Hepatocyte (in vitro differentiated cells): ENCODE measurements around the gene TCEA3. TPM values are rescaled to one million over a fixed set of nuclear protein-coding genes. Genes with fewer than 3 reads are reported as not detected.

Experiments
- DNase-seq: peaks from one replicate; pipeline ENCODE4 v3.0.0-alpha.2; 2016; ENCODE audit warnings: low spot score
- H2AFZ ChIP-seq: fragments of 200-600 bp; sonication (generic); 2 replicates; pipeline ENCODE4 v1.6.0; 2016; ENCODE audit warnings: antibody characterized with exemption, mild to moderate bottlenecking
- H3K27ac ChIP-seq: fragments of 200-600 bp; sonication (generic); 2 replicates; pipeline ENCODE4 v1.5.1; 2016; ENCODE audit warnings: mild to moderate bottlenecking
- H3K27me3 ChIP-seq: fragments of 200-600 bp; sonication (generic); 2 replicates; pipeline ENCODE4 v1.6.1; 2016
- H3K36me3 ChIP-seq: fragments of 200-600 bp; sonication (generic); replicated peaks from 2 replicates; pipeline ENCODE4 v1.5.1; 2016; ENCODE audit warnings: low read depth; ENCODE audit not compliant: insufficient read depth
- H3K4me1 ChIP-seq: fragments of 200-600 bp; sonication (generic); 2 replicates; pipeline ENCODE4 v1.5.1; 2016; ENCODE audit warnings: mild to moderate bottlenecking, moderate library complexity; ENCODE audit not compliant: insufficient read depth
- H3K4me2 ChIP-seq: fragments of 200-600 bp; sonication (generic); 2 replicates; pipeline ENCODE4 v1.6.0; 2016
- H3K4me3 ChIP-seq: fragments of 200-600 bp; sonication (generic); 2 replicates; pipeline ENCODE4 v1.5.1; 2016; ENCODE audit warnings: mild to moderate bottlenecking
- H3K79me2 ChIP-seq: fragments of 200-600 bp; sonication (generic); 2 replicates; pipeline ENCODE4 v1.6.0; 2017; ENCODE audit warnings: mild to moderate bottlenecking
- H3K9me2 ChIP-seq: fragments of 200-600 bp; sonication (generic); replicated peaks from 2 replicates; pipeline ENCODE4 v1.6.0; 2017; ENCODE audit warnings: mild to moderate bottlenecking; ENCODE audit not compliant: insufficient read depth
- H3K9me3 ChIP-seq: fragments of 200-600 bp; sonication (generic); 2 replicates; pipeline ENCODE4 v1.5.1; 2016; ENCODE audit warnings: low read depth, mild to moderate bottlenecking
- H4K20me1 ChIP-seq: fragments of 200-600 bp; sonication (generic); 2 replicates; pipeline ENCODE4 v1.6.0; 2016; ENCODE audit warnings: mild to moderate bottlenecking; ENCODE audit not compliant: insufficient read depth, poor library complexity, severe bottlenecking
- CTCF ChIP-seq: fragments of 200-600 bp; sonication (generic); IDR thresholded peaks from 2 replicates; pipeline ENCODE4 v1.5.1; 2016; ENCODE audit warnings: antibody characterized with exemption, mild to moderate bottlenecking; ENCODE audit not compliant: poor library complexity
- EZH2 ChIP-seq: fragments of 200-600 bp; sonication (generic); IDR thresholded peaks from 2 replicates; pipeline ENCODE4 v1.6.1; 2016; ENCODE audit warnings: antibody characterized with exemption, mild to moderate bottlenecking, borderline replicate concordance
- EZH2phosphoT487 ChIP-seq: fragments of 200-600 bp; sonication (generic); IDR thresholded peaks from one replicate; pipeline ENCODE4 v1.6.1; 2018; ENCODE audit warnings: antibody characterized with exemption, mild to moderate bottlenecking, low read depth, moderate library complexity; ENCODE audit not compliant: unreplicated experiment, severe bottlenecking
- WGBS: methylation state at CpG from one replicate; pipeline ENCODE4 v1.1.6; 2016; ENCODE audit warnings: low lambda C conversion rate; ENCODE audit errors: missing lambda C conversion rate; 5-methylcytosine and 5-hydroxymethylcytosine counted together
- polyA plus RNA-seq: library from polyadenylated mRNA; unstranded; fragments of >200 nt; fragmentation: Nextera tagmentation; extraction: Ambion mirVana; gene quantifications from 2 replicates; pipeline ENCODE4 v1.2.1, GENCODE V29; 2016
- total RNA-seq: library from RNA; depleted of rRNA; stranded (reverse); fragments of >200 nt; gene quantifications from 2 replicates; pipeline ENCODE4 v1.2.3, GENCODE V29; 2014

The TCEA3 gene
- total and polyA plus RNA-seq, 2 experiments from 2014 or later: 30.2 to 31.2 TPM

- DNase-seq: no peak
- Histone ChIP-seq H3K27ac (no peak overlapping the region), H3K27me3 (no peaks in the 10 kb centered on the region), H3K4me2 (peak overlapping the region; percentile 88), H3K4me3 (no peak overlapping the region), H4K20me1 (peaks cover 81% of the 10 kb centered on the region), H3K9me3 (no peaks in the 10 kb centered on the region), H3K79me2 (peaks cover 90% of the 10 kb centered on the region), H3K9me2 (no peaks in the 10 kb centered on the region), H3K4me1 (peaks cover 33% of the 10 kb centered on the region), H2AFZ (no peak overlapping the region), H3K36me3 (no peaks in the 10 kb centered on the region)
- 85% methylated on average over 4 of the region's 4 CpGs for WGBS
- no peak for TF ChIP-seq EZH2
- TF ChIP-seq EZH2phosphoT487: no peak
- no peak for TF ChIP-seq CTCF
Observed at GRCh38 chr1:23339632-23340031, 84.9 kb downstream of the TCEA3 start.

- peaks cover 78% of the 10 kb centered on the region for H4K20me1 ChIP-seq
- H3K27me3 ChIP-seq: no peaks in the 10 kb centered on the region
- no peak overlapping the region for H3K4me2 ChIP-seq
- no peaks in the 10 kb centered on the region for H3K9me2 ChIP-seq
- TF ChIP-seq CTCF (no peak), EZH2phosphoT487 (no peak), EZH2 (no peak)
- 84% methylated on average over 2 of the region's 2 CpGs for WGBS
- H3K36me3 ChIP-seq: no peaks in the 10 kb centered on the region
- peaks cover 97% of the 10 kb centered on the region for H3K79me2 ChIP-seq
- peaks cover 33% of the 10 kb centered on the region for H3K4me1 ChIP-seq
- H3K27ac ChIP-seq: no peak overlapping the region
- H3K4me3 ChIP-seq: no peak overlapping the region
- H2AFZ ChIP-seq: no peak overlapping the region
- no peaks in the 10 kb centered on the region for H3K9me3 ChIP-seq
- DNase-seq: no peak
Observed at GRCh38 chr1:23337869-23338268, 86.7 kb downstream of the TCEA3 start.

- H2AFZ ChIP-seq: no peak overlapping the region
- H3K79me2 ChIP-seq: peaks cover 95% of the 10 kb centered on the region
- no peak overlapping the region for H3K4me3 ChIP-seq
- H3K9me2 ChIP-seq: no peaks in the 10 kb centered on the region
- no peaks in the 10 kb centered on the region for H3K9me3 ChIP-seq
- H3K4me1 ChIP-seq: no peaks in the 10 kb centered on the region
- peaks cover 47% of the 10 kb centered on the region for H4K20me1 ChIP-seq
- H3K27me3 ChIP-seq: no peaks in the 10 kb centered on the region
- WGBS: 96% methylated on average over 8 of the region's 8 CpGs
- TF ChIP-seq EZH2: no peak
- TF ChIP-seq EZH2phosphoT487: no peak
- TF ChIP-seq CTCF: no peak
- H3K36me3 ChIP-seq: no peaks in the 10 kb centered on the region
- DNase-seq: no peak
- no peak overlapping the region for H3K27ac ChIP-seq
- no peak overlapping the region for H3K4me2 ChIP-seq
Observed at GRCh38 chr1:23331713-23332112, 92.8 kb downstream of the TCEA3 start.

Other genes with a start within 250 kb of the TCEA3 start
- 0.07 and 0.40 TPM in 2 replicates for gene HTR1D, start 207.2 kb downstream of the TCEA3 start, total RNA-seq
- 0.19 TPM in 1 of 2 replicates, not detected in the other for gene HTR1D, start 207.2 kb downstream of the TCEA3 start, polyA plus RNA-seq
- gene HNRNPR, start 80.5 kb downstream of the TCEA3 start, total RNA-seq: 104 and 106 TPM in 2 replicates
- 105 and 112 TPM in 2 replicates for gene HNRNPR, start 80.5 kb downstream of the TCEA3 start, polyA plus RNA-seq
- 15.5 and 17.1 TPM in 2 replicates for gene ZNF436, start 54.9 kb downstream of the TCEA3 start, total RNA-seq
- 4.4 and 7.5 TPM in 2 replicates for gene ZNF436, start 54.9 kb downstream of the TCEA3 start, polyA plus RNA-seq
- 34.2 and 45.1 TPM in 2 replicates for gene ASAP3, start 59.4 kb upstream of the TCEA3 start, total RNA-seq
- gene ASAP3, start 59.4 kb upstream of the TCEA3 start, polyA plus RNA-seq: 28.8 and 35.1 TPM in 2 replicates
- 0.76 and 1.2 TPM in 2 replicates for gene E2F2, start 106.5 kb upstream of the TCEA3 start, total RNA-seq
- 0.21 and 0.85 TPM in 2 replicates for gene E2F2, start 106.5 kb upstream of the TCEA3 start, polyA plus RNA-seq
- gene ID3, start 134.8 kb upstream of the TCEA3 start, total RNA-seq: 155 and 186 TPM in 2 replicates
- gene ID3, start 134.8 kb upstream of the TCEA3 start, polyA plus RNA-seq: 314 and 336 TPM in 2 replicates